ENCODE data around the gene SELPLG.

GRCh38 chr12:108623577-108623976 lies 10.1 kb downstream of the SELPLG start:
- TF ChIP-seq EZH2 (IDR thresholded peaks at IDR 0.05) (no peak), POLR2AphosphoS5 (IDR thresholded peaks at IDR 0.05; ENCODE audit: borderline replicate concordance, low read depth, low read length) (no peak), FOXP2 (optimal IDR thresholded peaks at IDR 0.05; ENCODE audit: control extremely low read depth, extremely low read length, insufficient read depth) (no peak)

Data from SK-N-MC (cell line).